Vein endothelial cell (primary cell): ENCODE results near the gene LRBA. TPM values are rescaled to one million over a fixed set of nuclear protein-coding genes. Genes with fewer than 3 reads are reported as not detected.

Source experiments
- small RNA-seq: library from RNA; depleted of rRNA; stranded (forward); fragments of <200 nt; gene quantifications from one replicate; pipeline ENCODE3, GENCODE V24; 2012
- total RNA-seq: library from RNA; depleted of rRNA; stranded (reverse); fragments of >200 nt; gene quantifications from 2 replicates; pipeline ENCODE4 v1.2.3, GENCODE V29; 2012

Gene LRBA
- 59.1 and 67.8 TPM in 2 replicates for total RNA-seq

GRCh38 chr4:151014521-151015458, at the start of gene LRBA:
TSS of gene LRBA (minus strand) at chr4:151015284. CDS start at chr4:151014642, 642 bp downstream.

DNA sequence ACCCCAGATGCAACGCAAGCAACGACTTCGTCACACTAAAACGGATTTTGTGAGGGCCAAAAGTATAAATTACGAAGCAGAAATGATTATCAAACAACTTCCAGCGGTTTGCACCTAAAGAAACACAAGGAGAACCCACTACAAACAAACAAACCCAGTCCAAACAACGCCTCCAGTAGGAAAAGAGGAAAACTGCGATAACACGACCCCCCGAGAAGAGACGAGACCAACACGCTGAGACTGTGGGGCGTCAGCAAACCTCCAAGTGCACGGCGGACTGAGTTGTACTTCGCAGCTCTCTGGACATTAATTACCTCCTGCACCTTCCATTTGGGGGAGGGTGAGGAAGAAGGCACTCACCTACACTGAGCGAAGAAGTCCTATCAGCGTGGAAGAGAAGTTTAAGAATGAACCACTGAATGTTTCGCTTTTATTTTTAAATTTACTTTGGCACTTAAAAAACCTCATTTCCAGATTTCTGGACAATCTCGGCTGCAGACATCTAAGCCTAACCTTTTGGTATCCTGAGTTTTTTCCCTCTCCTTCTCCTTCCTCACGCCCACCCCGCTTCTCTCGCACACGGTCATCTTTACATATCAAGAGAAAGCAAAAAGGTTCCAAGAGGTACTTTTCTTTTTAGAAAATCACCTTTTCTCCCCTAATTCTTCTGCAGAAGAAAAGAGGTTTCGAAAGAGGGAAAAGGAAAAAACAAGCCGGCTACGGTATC, 432.8 kb downstream of the LRBA start, which contains the start of gene MAB21L2:
Gene MAB21L2 (plus strand): TSS at position 6 of the 727 bp plus-strand sequence. CDS start 879 bp downstream, outside the sequence.

Small RNA genes lying within 50 kb of the gene (small RNA-seq; reads per million reads assigned to genes)
- gene RNA5SP168, result not detected

Other genes starting within 250 kb of the LRBA start
- 2,150 and 2,168 TPM in 2 replicates for gene RPS3A, start 84.3 kb upstream of the LRBA start, total RNA-seq